Measurements from ENCODE around the gene RGPD4.

Gene RGPD4

GRCh38 chr2:107931412-107931811 lies 104.7 kb downstream of the RGPD4 start:
- DNase-seq (ENCODE audit: low spot score) = no peak

GRCh38 chr2:107932488-107932887 lies 105.8 kb downstream of the RGPD4 start:
- DNase-seq (ENCODE audit: low spot score) = no peak

DNA sequence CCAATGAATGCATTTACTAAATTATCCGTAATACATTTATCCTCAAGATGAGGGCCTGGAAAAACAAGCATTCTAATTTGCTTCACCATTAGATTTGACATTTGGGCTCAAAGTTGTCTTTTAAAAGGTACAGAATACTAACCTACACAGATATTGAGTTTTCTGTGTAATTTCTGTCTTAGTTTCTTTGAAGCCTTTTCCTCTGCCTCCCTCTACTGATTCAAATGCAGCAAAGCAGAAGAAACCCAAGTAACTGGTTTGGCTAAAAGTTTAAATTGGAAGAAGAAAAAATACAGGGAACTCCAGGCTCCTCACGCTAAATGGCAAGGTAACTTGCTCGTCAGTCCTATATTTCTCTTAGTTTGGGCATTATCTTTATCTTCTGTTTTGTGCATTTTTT lies 106.3 kb downstream of the RGPD4 start:
- DNase-seq (ENCODE audit: low spot score) = no peak

DNA sequence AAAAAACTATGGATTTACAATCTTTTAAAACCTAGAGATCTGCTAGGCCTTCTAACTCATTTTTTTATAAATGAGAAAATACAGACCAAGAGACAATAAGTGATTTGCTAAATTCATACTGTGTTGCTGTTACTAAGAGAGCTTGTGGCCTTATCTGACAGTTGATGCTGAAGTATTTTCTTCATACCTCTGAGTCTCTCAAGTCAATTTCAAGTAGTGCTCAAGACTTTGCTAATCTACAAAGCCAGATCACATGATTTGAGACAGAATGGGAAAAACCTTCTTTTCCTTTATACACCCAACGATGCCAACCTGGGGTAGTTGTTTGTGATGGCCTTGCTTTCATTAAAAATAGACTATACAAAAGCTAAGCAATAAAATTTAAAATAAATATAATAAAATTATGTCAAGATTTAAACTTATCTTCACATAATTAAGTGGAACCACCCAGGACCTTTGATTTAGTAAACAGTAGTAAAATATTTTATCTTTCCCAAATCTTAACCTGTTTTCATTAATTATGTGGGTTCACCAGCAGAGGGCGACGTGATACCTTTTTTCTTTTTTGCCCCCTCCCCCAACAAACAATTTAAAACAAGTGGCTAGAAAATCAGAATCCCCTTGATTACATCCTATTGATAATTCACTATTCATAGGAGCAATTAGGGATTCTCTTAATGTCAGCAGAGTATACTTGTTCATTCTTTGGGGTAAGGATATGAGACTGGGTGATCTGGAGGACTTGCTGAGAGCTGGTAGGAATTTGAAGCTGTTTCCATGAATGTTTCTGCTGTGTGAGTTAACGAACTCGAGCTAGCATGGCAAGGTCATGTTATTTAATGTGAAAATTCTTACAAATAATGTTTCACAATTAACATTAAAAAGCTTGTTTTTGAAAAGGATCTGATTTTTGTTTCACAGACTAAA lies 110.0 kb downstream of the RGPD4 start:
- peak; percentile 17 for DNase-seq (ENCODE audit: low spot score)
